Endodermal cell (in vitro differentiated cells): Measurements from ENCODE around the gene NPDC1. TPM values are rescaled to one million over a fixed set of nuclear protein-coding genes. Genes with fewer than 3 reads are reported as not detected.

ENCODE experiments used
- DNase-seq: peaks from one replicate; pipeline ENCODE4 v3.0.0-alpha.2; 2017
- H3K27ac ChIP-seq: 2 replicates; pipeline ENCODE4 v1.5.1; 2013; ENCODE audit warnings: mild to moderate bottlenecking, low read depth, low read length, moderate library complexity
- H3K27me3 ChIP-seq: 2 replicates; pipeline ENCODE4 v1.6.1; 2013; ENCODE audit warnings: mild to moderate bottlenecking, low read length, moderate library complexity; ENCODE audit not compliant: insufficient read depth, control insufficient read depth, poor library complexity, severe bottlenecking
- H3K36me3 ChIP-seq: 2 replicates; pipeline ENCODE4 v1.7.0; 2013; ENCODE audit warnings: mild to moderate bottlenecking, low read length, moderate library complexity; ENCODE audit not compliant: control insufficient read depth, insufficient read depth
- H3K4me1 ChIP-seq: one replicate; pipeline ENCODE4 v1.7.0; 2013; ENCODE audit warnings: low read length; ENCODE audit not compliant: control insufficient read depth, insufficient read depth
- H3K4me3 ChIP-seq: 2 replicates; pipeline ENCODE4 v1.5.1; 2013; ENCODE audit warnings: mild to moderate bottlenecking, low read length, moderate library complexity
- H3K9ac ChIP-seq: 2 replicates; pipeline ENCODE4 v1.6.1; 2013; ENCODE audit warnings: mild to moderate bottlenecking, low read length, moderate library complexity; ENCODE audit not compliant: poor library complexity, severe bottlenecking; ENCODE audit errors: extremely low read depth
- H3K9me3 ChIP-seq: 2 replicates; pipeline ENCODE4 v1.6.1; 2013; ENCODE audit warnings: mild to moderate bottlenecking, low read length, moderate library complexity; ENCODE audit not compliant: control insufficient read depth
- H3K27ac Mint-ChIP-seq: 2 replicates; pipeline ENCODE4 v1.8.0; 2020; ENCODE audit warnings: mixed read lengths
- H3K27me3 Mint-ChIP-seq: 2 replicates; pipeline ENCODE4 v1.8.0; 2021; ENCODE audit warnings: mild to moderate bottlenecking, mixed read lengths; ENCODE audit not compliant: insufficient read depth
- H3K36me3 Mint-ChIP-seq: 2 replicates; pipeline ENCODE4 v1.8.0; 2020; ENCODE audit warnings: low read depth, mixed read lengths
- H3K4me1 Mint-ChIP-seq: 2 replicates; pipeline ENCODE4 v1.8.0; 2020; ENCODE audit warnings: mixed read lengths
- H3K4me3 Mint-ChIP-seq: 2 replicates; pipeline ENCODE4 v1.8.0; 2020; ENCODE audit warnings: mild to moderate bottlenecking, moderate library complexity, mixed read lengths
- H3K9me3 Mint-ChIP-seq: 2 replicates; pipeline ENCODE4 v1.8.0; 2020; ENCODE audit warnings: mild to moderate bottlenecking, mixed read lengths
- WGBS, 2 experiments: methylation state at CpG; one replicate each; pipeline versions ENCODE4 v1.1.5 to v1.1.7; 2013; ENCODE audit warnings: missing lambda C conversion rate in 2 of 2, mixed read lengths in 1 of 2; ENCODE audit not compliant: insufficient coverage in 1 of 2, insufficient read length in 1 of 2; 5-methylcytosine and 5-hydroxymethylcytosine counted together
- total RNA-seq, 2 donors: library from RNA; stranded (reverse); fragmentation: NEBNext Ultra II Directional in 1 of 2; extraction: Animal tissue kit (Norgen Biotek cat#: 25700) in 1 of 2; gene quantifications; 2 replicates in 1 of 2; 3 replicates in 1 of 2; pipeline ENCODE4 v1.2.1, GENCODE V29; 2021
- TF ChIP-seq, protein P1 (sequence below): fragments of 200-600 bp; sonication (generic); conservative IDR thresholded peaks from 2 replicates; pipeline ENCODE4 v1.5.0; 2021; ENCODE audit warnings: antibody characterized with exemption, mild to moderate bottlenecking

NPDC1 gene
- total RNA-seq, 2 donors from 2014 or later: 60.8 to 73.3 TPM

- no peaks in the 10 kb centered on the region for H3K27me3 ChIP-seq
- no peak overlapping the region for H3K4me3 Mint-ChIP-seq
- H3K27me3 Mint-ChIP-seq: no peaks in the 10 kb centered on the region
- no peak overlapping the region for H3K9ac ChIP-seq
- no peaks in the 10 kb centered on the region for H3K9me3 ChIP-seq
- TF ChIP-seq, protein P1, sequence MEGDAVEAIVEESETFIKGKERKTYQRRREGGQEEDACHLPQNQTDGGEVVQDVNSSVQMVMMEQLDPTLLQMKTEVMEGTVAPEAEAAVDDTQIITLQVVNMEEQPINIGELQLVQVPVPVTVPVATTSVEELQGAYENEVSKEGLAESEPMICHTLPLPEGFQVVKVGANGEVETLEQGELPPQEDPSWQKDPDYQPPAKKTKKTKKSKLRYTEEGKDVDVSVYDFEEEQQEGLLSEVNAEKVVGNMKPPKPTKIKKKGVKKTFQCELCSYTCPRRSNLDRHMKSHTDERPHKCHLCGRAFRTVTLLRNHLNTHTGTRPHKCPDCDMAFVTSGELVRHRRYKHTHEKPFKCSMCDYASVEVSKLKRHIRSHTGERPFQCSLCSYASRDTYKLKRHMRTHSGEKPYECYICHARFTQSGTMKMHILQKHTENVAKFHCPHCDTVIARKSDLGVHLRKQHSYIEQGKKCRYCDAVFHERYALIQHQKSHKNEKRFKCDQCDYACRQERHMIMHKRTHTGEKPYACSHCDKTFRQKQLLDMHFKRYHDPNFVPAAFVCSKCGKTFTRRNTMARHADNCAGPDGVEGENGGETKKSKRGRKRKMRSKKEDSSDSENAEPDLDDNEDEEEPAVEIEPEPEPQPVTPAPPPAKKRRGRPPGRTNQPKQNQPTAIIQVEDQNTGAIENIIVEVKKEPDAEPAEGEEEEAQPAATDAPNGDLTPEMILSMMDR: no peak
- H3K4me1 Mint-ChIP-seq: no peaks in the 10 kb centered on the region
- H3K27ac Mint-ChIP-seq: no peak overlapping the region
- H3K36me3 ChIP-seq: no peaks in the 10 kb centered on the region
- no peak for DNase-seq
- no peak overlapping the region for H3K27ac ChIP-seq
- no peaks in the 10 kb centered on the region for H3K9me3 Mint-ChIP-seq
- 94 to 95% methylated on average over 10 to 32 of the region's 32 CpGs for WGBS, 2 experiments
- no peak overlapping the region for H3K4me3 ChIP-seq
- peaks cover 5% of the 10 kb centered on the region for H3K36me3 Mint-ChIP-seq
- H3K4me1 ChIP-seq: no peaks in the 10 kb centered on the region
Observed at GRCh38 chr9:137020771-137021567, 25.0 kb downstream of the NPDC1 start.

GRCh38 chr9:137019891-137020683, 25.9 kb downstream of the NPDC1 start:
- 93 to 98% methylated on average over 20 to 34 of the region's 34 CpGs for WGBS, 2 experiments
- Mint-ChIP-seq H3K36me3 (peaks cover 6% of the 10 kb centered on the region), H3K27me3 (no peaks in the 10 kb centered on the region), H3K27ac (no peak overlapping the region), H3K4me1 (no peaks in the 10 kb centered on the region), H3K4me3 (no peak overlapping the region), H3K9me3 (peaks cover 1% of the 10 kb centered on the region)
- Histone ChIP-seq H3K4me3 (no peak overlapping the region), H3K27me3 (no peaks in the 10 kb centered on the region), H3K36me3 (no peaks in the 10 kb centered on the region), H3K27ac (no peak overlapping the region), H3K9me3 (no peaks in the 10 kb centered on the region), H3K4me1 (no peaks in the 10 kb centered on the region), H3K9ac (no peak overlapping the region)
- no peak for DNase-seq
- TF ChIP-seq, protein P1: no peak

- Histone ChIP-seq H3K9ac (no peak overlapping the region), H3K4me3 (no peak overlapping the region), H3K27ac (no peak overlapping the region), H3K27me3 (no peaks in the 10 kb centered on the region), H3K9me3 (no peaks in the 10 kb centered on the region), H3K4me1 (no peaks in the 10 kb centered on the region), H3K36me3 (no peaks in the 10 kb centered on the region)
- DNase-seq: no peak
- 93 to 96% methylated on average over 23 to 36 of the region's 36 CpGs for WGBS, 2 experiments
- TF ChIP-seq, protein P1: no peak
- Mint-ChIP-seq H3K4me3 (no peak overlapping the region), H3K9me3 (peaks cover 1% of the 10 kb centered on the region), H3K27ac (no peak overlapping the region), H3K36me3 (peaks cover 6% of the 10 kb centered on the region), H3K4me1 (no peaks in the 10 kb centered on the region), H3K27me3 (no peaks in the 10 kb centered on the region)
Observed at GRCh38 chr9:137018761-137019559, 27.0 kb downstream of the NPDC1 start.
